Measurements from ENCODE around the gene B4GALNT3. TPM values are rescaled to one million over a fixed set of nuclear protein-coding genes. Genes with fewer than 3 reads are reported as not detected.

Gene B4GALNT3
- total RNA-seq, 1 donor from 2014 or later: 0.86 TPM

- DNase-seq (ENCODE audit: low read depth): no peak
Observed at GRCh38 chr12:591167-592023, 131.7 kb downstream of the B4GALNT3 start.

DNA sequence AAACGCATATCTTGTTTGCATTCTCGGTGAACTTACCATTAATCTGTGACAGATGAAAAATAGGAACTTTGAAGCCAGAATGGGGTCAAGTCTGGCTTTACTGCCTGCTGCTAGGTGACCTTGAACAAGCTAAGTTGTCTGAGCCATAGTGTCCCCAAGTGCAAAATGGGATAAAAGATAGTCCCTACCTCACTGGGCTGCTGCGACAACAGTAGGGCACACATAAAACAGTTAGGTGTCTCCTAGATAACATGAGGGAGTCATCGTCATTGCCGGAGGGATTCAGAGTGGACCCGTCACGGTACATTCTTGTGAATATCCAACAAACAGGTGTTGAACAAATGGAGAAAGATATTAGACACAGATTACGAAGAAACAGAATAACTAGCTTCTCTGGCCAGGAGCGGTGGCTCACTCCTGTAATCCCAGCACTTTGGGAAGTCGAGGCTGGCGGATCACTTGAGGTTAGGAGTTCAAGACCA lies 132.3 kb downstream of the B4GALNT3 start:
- no peak for DNase-seq (ENCODE audit: low read depth)

GRCh38 chr12:593396-594270 lies 133.9 kb downstream of the B4GALNT3 start:
- no peak for DNase-seq (ENCODE audit: low read depth)

DNA sequence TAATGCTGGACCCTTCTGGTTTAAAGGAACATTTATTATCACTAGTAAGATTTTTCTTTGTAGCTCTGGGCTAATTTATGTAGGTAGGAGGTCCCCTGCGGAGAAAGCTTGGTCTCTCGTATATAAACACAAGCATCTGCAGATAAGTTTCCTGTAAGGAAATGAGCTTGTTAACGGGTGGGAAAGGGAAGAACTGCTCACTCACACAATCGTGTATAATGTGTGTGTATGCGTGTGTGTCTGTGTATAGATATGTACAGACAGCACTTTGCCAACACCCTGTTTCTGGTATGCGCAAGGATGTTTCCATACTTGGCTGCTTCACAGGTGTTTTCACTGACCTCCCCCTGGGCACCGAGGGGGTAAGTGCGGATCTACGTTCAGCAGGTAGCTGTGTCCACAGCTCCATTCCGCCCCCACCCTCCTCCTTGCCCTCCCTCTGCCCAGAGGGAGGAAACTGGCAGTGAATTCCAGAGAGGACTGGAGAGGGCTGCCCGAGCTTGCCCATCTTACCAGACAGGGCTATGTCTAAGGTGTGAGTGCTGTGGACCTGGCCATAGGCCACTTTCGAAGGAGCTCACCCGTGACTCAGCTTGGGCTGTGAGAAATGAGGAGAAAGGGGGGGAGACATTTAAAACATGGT lies 138.3 kb downstream of the B4GALNT3 start:
- DNase-seq (ENCODE audit: low read depth): no peak

GRCh38 chr12:599756-600155 lies 140.0 kb downstream of the B4GALNT3 start:
- DNase-seq (ENCODE audit: low read depth): no peak

DNA sequence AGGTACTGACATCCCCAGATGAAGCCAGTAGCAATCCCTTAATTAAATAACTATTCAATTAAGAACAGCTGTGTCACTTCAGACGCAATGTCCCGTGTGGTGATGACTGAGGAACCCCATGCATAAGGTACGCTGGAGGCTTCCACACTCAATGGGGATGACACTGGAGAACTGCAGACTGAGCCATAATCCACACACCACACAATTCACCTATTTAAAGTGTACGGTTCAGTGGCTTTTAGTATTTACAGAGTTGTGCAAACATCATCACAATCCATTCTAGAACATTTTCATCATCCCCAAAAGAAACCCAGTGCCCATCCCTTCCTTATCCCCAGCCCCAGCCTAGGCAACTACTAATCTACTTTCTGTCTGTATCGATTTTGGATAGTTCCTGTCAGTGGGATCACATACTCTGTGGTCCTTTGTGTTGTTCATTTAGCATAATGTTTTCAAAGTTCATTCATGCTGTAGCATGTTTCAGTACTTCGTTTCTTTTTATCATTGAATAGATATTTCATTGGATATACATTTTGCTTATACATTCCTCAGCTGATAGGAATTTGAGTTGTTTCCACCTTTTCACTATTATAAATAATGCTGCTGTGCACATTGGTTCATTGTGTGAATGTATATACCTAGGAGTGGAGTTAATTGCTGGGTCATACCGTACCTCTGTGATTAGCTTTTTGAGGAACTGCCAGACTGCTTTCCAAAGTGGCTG lies 142.4 kb downstream of the B4GALNT3 start:
- no peak for DNase-seq (ENCODE audit: low read depth)

DNA sequence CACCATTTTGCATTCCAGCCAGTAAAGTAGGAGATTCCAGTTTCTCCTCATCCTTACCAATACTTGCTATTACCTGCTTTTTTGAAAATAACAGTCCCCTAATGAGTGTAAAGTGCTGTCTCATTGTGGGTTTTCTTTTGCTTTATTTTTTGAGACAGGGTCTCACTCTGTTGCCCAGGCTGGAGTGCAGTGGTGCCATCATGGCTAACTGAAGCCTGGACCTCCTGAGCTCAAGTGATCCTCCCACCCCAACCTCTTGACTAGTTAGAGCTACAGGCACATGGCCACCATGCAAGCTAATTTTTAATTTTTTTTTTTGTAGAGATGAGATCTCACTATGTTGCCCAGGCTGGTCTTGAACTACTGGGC lies 142.9 kb downstream of the B4GALNT3 start:
- no peak for DNase-seq (ENCODE audit: low read depth)

DNA sequence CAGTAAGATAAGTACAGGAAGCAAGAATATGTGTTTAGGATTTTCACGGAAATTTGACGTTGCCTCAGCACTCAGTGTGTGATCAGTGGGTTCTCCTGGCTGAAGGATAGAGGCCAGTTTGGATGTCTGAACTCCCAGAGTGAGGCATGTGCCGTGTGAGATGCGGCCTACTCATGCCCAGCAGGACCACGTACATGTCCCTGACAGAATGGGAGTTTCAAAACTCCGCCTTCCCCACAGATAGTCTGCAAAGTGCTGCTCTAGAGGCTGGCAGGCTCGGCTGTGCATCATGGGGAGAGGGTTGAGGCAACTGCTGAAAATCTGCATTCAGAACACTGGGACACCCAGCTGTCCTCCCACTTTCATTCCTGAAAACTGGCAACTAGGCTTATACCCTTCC lies 145.2 kb downstream of the B4GALNT3 start:
- DNase-seq (ENCODE audit: low read depth): no peak

GRCh38 chr12:607541-608001 lies 147.8 kb downstream of the B4GALNT3 start:
- no peak for DNase-seq (ENCODE audit: low read depth)

GRCh38 chr12:608413-608812 lies 148.7 kb downstream of the B4GALNT3 start:
- no peak for DNase-seq (ENCODE audit: low read depth)

DNA sequence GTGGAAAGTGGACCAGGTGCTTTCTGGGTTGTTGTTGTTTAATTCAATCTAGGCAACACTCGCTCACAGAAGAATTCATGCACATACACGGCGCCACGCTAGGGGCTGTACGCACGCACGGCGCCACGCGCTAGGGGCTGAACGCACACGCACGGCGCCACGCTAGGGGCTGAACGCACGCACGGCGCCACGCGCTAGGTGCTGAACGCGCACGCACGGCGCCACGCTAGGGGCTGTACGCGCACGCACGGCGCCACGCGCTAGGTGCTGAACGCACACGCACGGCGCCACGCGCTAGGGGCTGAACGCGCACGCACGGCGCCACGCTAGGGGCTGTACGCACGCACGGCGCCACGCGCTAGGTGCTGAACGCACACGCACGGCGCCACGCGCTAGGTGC lies 149.2 kb downstream of the B4GALNT3 start:
- no peak for DNase-seq (ENCODE audit: low read depth)

GRCh38 chr12:611721-612120 lies 152.0 kb downstream of the B4GALNT3 start:
- DNase-seq (ENCODE audit: low read depth): no peak

DNA sequence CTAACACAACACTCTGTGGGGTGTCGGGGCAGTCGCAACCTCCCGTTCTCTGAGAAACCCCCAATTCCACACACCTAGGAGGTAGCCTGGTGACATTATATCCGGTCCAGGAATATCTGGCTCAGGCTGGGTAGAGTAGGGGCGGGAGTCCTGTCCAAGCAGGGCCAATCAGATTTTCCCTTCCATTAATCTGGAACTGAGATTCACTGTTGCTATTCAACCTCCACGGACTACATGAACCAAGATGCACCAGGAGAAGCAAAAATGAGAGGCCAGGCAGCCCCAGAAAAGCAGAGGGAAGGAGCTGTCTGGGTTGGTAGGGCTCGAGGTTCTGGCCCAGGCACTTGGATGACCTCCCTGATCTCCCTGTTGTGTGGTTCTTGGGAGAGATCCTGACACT lies 152.6 kb downstream of the B4GALNT3 start:
- no peak for DNase-seq (ENCODE audit: low read depth)

DNA sequence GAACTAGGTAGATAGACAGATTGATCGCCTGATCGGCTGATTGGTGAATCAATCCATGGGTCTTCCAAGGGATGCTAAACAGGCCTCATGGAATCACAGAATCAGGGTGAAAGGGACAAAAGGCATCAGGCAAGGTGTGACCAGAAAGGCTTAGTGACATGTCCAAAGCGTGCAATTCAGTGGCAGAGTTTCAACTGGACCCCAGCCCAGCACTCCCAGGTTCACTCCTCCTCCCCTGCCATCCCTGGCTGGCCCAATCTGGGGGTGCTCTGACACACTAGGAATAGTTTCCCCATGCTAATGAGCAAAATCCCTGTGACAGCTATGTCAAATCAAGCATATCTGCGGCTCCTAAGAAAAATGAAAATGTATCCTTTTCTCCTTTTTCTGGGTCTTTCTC lies 153.1 kb downstream of the B4GALNT3 start:
- no peak for DNase-seq (ENCODE audit: low read depth)

Other genes with a start within 250 kb of the B4GALNT3 start
- gene SLC6A12, start 245.8 kb upstream of the B4GALNT3 start, total RNA-seq: 0.05 TPM in 1 of 2 replicates, not detected in the other
- 0.51 and 0.94 TPM in 2 replicates for gene SLC6A13, start 197.1 kb upstream of the B4GALNT3 start, total RNA-seq
- 35.1 and 55.9 TPM in 2 replicates for gene KDM5A, start 70.6 kb upstream of the B4GALNT3 start, total RNA-seq
- 9.8 and 11.5 TPM in 2 replicates for gene CCDC77, start 58.3 kb upstream of the B4GALNT3 start, total RNA-seq
- 0.13 TPM in 1 of 2 replicates, not detected in the other for gene NINJ2, start 203.5 kb downstream of the B4GALNT3 start, total RNA-seq

Measured in myocyte (in vitro differentiated cells).